IMR-90 (cell line): Measurements from ENCODE around the gene NR1I2. TPM values are rescaled to one million over a fixed set of nuclear protein-coding genes. Genes with fewer than 3 reads are reported as not detected.

Experiments used
- ATAC-seq: fragments of 200-7000 bp; cut with Tn5 transposase; 2 replicates; pipeline ENCODE4 v1.9.1; 2020; ENCODE audit warnings: low read depth, mild to moderate bottlenecking, moderate library complexity
- BruUV-seq: library from RNA; stranded (reverse); fragments of 400-500 nt; replicated peaks from 2 replicates; lab custom pipeline; 2021; lab: Mats Ljungman, UMichigan
- CTCF ChIA-PET: fragments of 300-600 bp; formaldehyde crosslinking; extraction: SDS; loops from one replicate; lab custom pipeline; 2021; ENCODE audit warnings: antibody characterized with exemption; lab: Yijun Ruan, JAX
- POLR2A ChIA-PET: fragments of 300-600 bp; sonication (Branson Sonifier 250); formaldehyde crosslinking; loops from one replicate; lab custom pipeline; 2022; ENCODE audit warnings: antibody characterized with exemption; ENCODE audit not compliant: unreplicated experiment; lab: Charles Lee
- DNase-seq: peaks from one replicate; pipeline ENCODE4 v3.0.0; 2013
- H2AFZ ChIP-seq: replicated peaks from 2 replicates; pipeline ENCODE3; 2013; ENCODE audit warnings: low read length, mild to moderate bottlenecking; ENCODE audit not compliant: poor library complexity
- H2AK5ac ChIP-seq: 2 replicates; pipeline ENCODE4 v1.6.1; 2013; ENCODE audit warnings: low read depth, low read length, inconsistent platforms
- H2AK9ac ChIP-seq: replicated peaks from 2 replicates; pipeline ENCODE3; 2013; ENCODE audit warnings: mild to moderate bottlenecking, low read depth, low read length, moderate library complexity; ENCODE audit not compliant: poor library complexity
- H2BK120ac ChIP-seq: 2 replicates; pipeline ENCODE4 v1.6.1; 2013; ENCODE audit warnings: low read depth, low read length, inconsistent platforms
- H2BK15ac ChIP-seq: 3 replicates; pipeline ENCODE4 v1.6.1; 2013; ENCODE audit warnings: low read depth, low read length, inconsistent platforms
- H2BK20ac ChIP-seq: 2 replicates; pipeline ENCODE4 v1.6.1; 2013; ENCODE audit warnings: low read depth, mild to moderate bottlenecking, inconsistent platforms, low read length, moderate library complexity
- H2BK5ac ChIP-seq: 2 replicates; pipeline ENCODE4 v1.6.1; 2013; ENCODE audit warnings: mild to moderate bottlenecking, low read depth, low read length, inconsistent platforms; ENCODE audit not compliant: poor library complexity, severe bottlenecking
- H3K14ac ChIP-seq: replicated peaks from 2 replicates; pipeline ENCODE4 v1.6.1; 2013; ENCODE audit warnings: low read depth, low read length, inconsistent platforms
- H3K18ac ChIP-seq: 2 replicates; pipeline ENCODE4 v1.6.1; 2013; ENCODE audit warnings: low read depth, low read length, control low read depth
- H3K23ac ChIP-seq: 2 replicates; pipeline ENCODE4 v1.6.1; 2013; ENCODE audit warnings: low read depth, low read length, inconsistent platforms
- H3K27ac ChIP-seq: 2 replicates; pipeline ENCODE4 v1.5.1; 2013; ENCODE audit warnings: mild to moderate bottlenecking, control low read depth, low read length; ENCODE audit not compliant: insufficient read depth
- H3K27me3 ChIP-seq: 2 replicates; pipeline ENCODE4 v1.6.1; 2013; ENCODE audit warnings: low read length; ENCODE audit not compliant: control insufficient read depth, insufficient read depth
- H3K36me3 ChIP-seq: 2 replicates; pipeline ENCODE4 v1.6.1; 2013; ENCODE audit warnings: low read length, mixed read lengths; ENCODE audit not compliant: control insufficient read depth, insufficient read depth
- H3K4ac ChIP-seq: 2 replicates; pipeline ENCODE4 v1.6.1; 2013; ENCODE audit warnings: low read depth, low read length, inconsistent platforms
- H3K4me1 ChIP-seq: 2 replicates; pipeline ENCODE4 v1.6.1; 2013; ENCODE audit warnings: low read length, mixed read lengths; ENCODE audit not compliant: control insufficient read depth, insufficient read depth
- H3K4me2 ChIP-seq: 2 replicates; pipeline ENCODE4 v1.6.1; 2013; ENCODE audit warnings: low read depth, mild to moderate bottlenecking, control low read depth, low read length, moderate library complexity
- H3K4me3 ChIP-seq: 2 replicates; pipeline ENCODE4 v1.5.1; 2013; ENCODE audit warnings: low read depth, mild to moderate bottlenecking, control low read depth, low read length, moderate library complexity; ENCODE audit not compliant: insufficient read depth
- H3K56ac ChIP-seq: 2 replicates; pipeline ENCODE4 v1.6.1; 2013; ENCODE audit warnings: low read length, inconsistent platforms; ENCODE audit not compliant: insufficient read depth; ENCODE audit errors: extremely low read depth
- H3K79me1 ChIP-seq, 2 experiments: 2 replicates each; pipeline ENCODE4 v1.6.1; 2013; ENCODE audit warnings: low read length in 2 of 2, inconsistent platforms in 1 of 2, low read depth in 1 of 2
- H3K9ac ChIP-seq: 2 replicates; pipeline ENCODE4 v1.6.1; 2013; ENCODE audit warnings: low read depth, low read length, control low read depth
- H3K9me1 ChIP-seq: 2 replicates; pipeline ENCODE4 v1.6.1; 2013; ENCODE audit warnings: low read length, inconsistent platforms; ENCODE audit not compliant: insufficient read depth
- H3K9me3 ChIP-seq: 2 replicates; pipeline ENCODE4 v1.6.1; 2013; ENCODE audit warnings: low read length; ENCODE audit not compliant: control insufficient read depth, insufficient read depth
- H4K20me1 ChIP-seq: 2 replicates; pipeline ENCODE4 v1.6.1; 2013; ENCODE audit warnings: low read length, inconsistent platforms; ENCODE audit not compliant: insufficient read depth
- H4K5ac ChIP-seq: 2 replicates; pipeline ENCODE4 v1.6.1; 2013; ENCODE audit warnings: mild to moderate bottlenecking, low read depth, low read length, control low read depth
- H4K8ac ChIP-seq, 2 experiments: 2 replicates each; pipeline ENCODE4 v1.6.1; 2013; ENCODE audit warnings: low read depth in 2 of 2, low read length in 2 of 2, control low read depth in 1 of 2, inconsistent platforms in 1 of 2
- H4K91ac ChIP-seq: 2 replicates; pipeline ENCODE4 v1.6.1; 2013; ENCODE audit warnings: low read depth, low read length, inconsistent platforms; ENCODE audit not compliant: insufficient read depth
- CEBPB ChIP-seq: IDR thresholded peaks from 2 replicates; pipeline ENCODE4 v1.6.1; 2012; ENCODE audit warnings: low read depth, low read length, improper control_type of control experiment
- MAZ ChIP-seq: IDR thresholded peaks from 2 replicates; pipeline ENCODE4 v1.6.1; 2012; ENCODE audit warnings: low read depth, mild to moderate bottlenecking, low read length, improper control_type of control experiment, moderate library complexity, borderline replicate concordance
- POLR2A ChIP-seq: IDR thresholded peaks from 2 replicates; pipeline ENCODE4 v1.6.1; 2012; ENCODE audit warnings: mild to moderate bottlenecking, low read depth, low read length
- RAD21 ChIP-seq: IDR thresholded peaks from 2 replicates; pipeline ENCODE4 v1.6.1; 2012; ENCODE audit warnings: low read length, improper control_type of control experiment
- WGBS, 2 experiments: methylation state at CpG; one replicate each; pipeline versions ENCODE4 v1.1.5 to v1.1.7; 2013; ENCODE audit warnings: missing lambda C conversion rate in 2 of 2; ENCODE audit not compliant: insufficient read length in 1 of 2; ENCODE audit errors: extremely low coverage in 2 of 2; 5-methylcytosine and 5-hydroxymethylcytosine counted together
- dilution Hi-C: fragments of 300-500 bp; cut with HindIII; formaldehyde crosslinking; loops from one replicate; pipeline ENCODE4 v1.14.3; 2018; ENCODE audit warnings: low sequenced_read_pairs; ENCODE audit not compliant: unreplicated experiment
- in situ Hi-C: fragments of 300-500 bp; cut with MboI; formaldehyde crosslinking; loops from 3 replicates; pipeline ENCODE4 v1.14.3; 2019; ENCODE audit warnings: low sequenced_read_pairs, inconsistent platforms, mixed read lengths
- intact Hi-C: fragments of 100-400 bp; cut with micrococcal nuclease; formaldehyde crosslinking; loops from 2 replicates; pipeline ENCODE4 v1.10.0; 2022
- polyA plus RNA-seq, 3 experiments: library from polyadenylated mRNA; depleted of rRNA; stranded (reverse); fragments of >200 nt; gene quantifications; 2 replicates each; pipeline ENCODE4 v1.2.3, GENCODE V29; 2012; ENCODE audit warnings: low replicate concordance in 1 of 3
- total RNA-seq: library from RNA; depleted of rRNA; stranded (reverse); fragments of >200 nt; gene quantifications from 2 replicates; pipeline ENCODE4 v1.2.3, GENCODE V29; 2012

NR1I2 gene
- total and polyA plus RNA-seq, 2 of the 4 experiments (the other 2 are of a cell fraction), result not detected

- H3K18ac ChIP-seq, result no peak overlapping the region
These were observed 4.5 kb downstream of the NR1I2 start for GRCh38 chr3:119786409-119786808.

More at GRCh38 chr3:119786409-119786808, 4.5 kb downstream of the NR1I2 start:
- H2BK5ac ChIP-seq, result no peak overlapping the region
- H3K27me3 ChIP-seq, result peaks cover 6% of the 10 kb centered on the region
- H3K27ac ChIP-seq, result no peak overlapping the region
- intact Hi-C loops (loop anchor here (5.0 kb wide), 1 partner anchor 74 kb away; no protein-coding TSS in a partner anchor), in situ Hi-C loops (no loop called here), dilution Hi-C loops (no loop called here)
- no peak overlapping the region for H2AK5ac ChIP-seq
- H2BK20ac ChIP-seq, result no peak overlapping the region
- H3K4me2 ChIP-seq, result no peak overlapping the region
- no peak overlapping the region for H4K8ac ChIP-seq
- ChIA-PET CTCF (no interaction called here), POLR2A (no interaction called here)
- H3K36me3 ChIP-seq, result no peaks in the 10 kb centered on the region
- no peaks in the 10 kb centered on the region for H3K9me3 ChIP-seq
- no peak overlapping the region for H3K9ac ChIP-seq
- ATAC-seq, result no peak
- H3K4ac ChIP-seq, result no peak overlapping the region
- DNase-seq, result no peak
- no TSS peak for BruUV-seq
- H3K56ac ChIP-seq, result no peak overlapping the region
- H3K79me1 ChIP-seq, result no peaks in the 10 kb centered on the region
- no peak overlapping the region for H2AK9ac ChIP-seq
- H4K5ac ChIP-seq, result no peak overlapping the region
- TF ChIP-seq RAD21, result no peak
- TF ChIP-seq MAZ, result no peak
- no peak for TF ChIP-seq POLR2A
- no peak for TF ChIP-seq CEBPB
- no peak overlapping the region for H4K91ac ChIP-seq
- no peak overlapping the region for H2BK15ac ChIP-seq
- H3K23ac ChIP-seq, result no peak overlapping the region
- H3K4me1 ChIP-seq, result no peaks in the 10 kb centered on the region
- H3K14ac ChIP-seq, result no peak overlapping the region
- H2BK120ac ChIP-seq, result no peak overlapping the region
- no peaks in the 10 kb centered on the region for H4K20me1 ChIP-seq
- H3K9me1 ChIP-seq, result no peaks in the 10 kb centered on the region
- H2AFZ ChIP-seq, result no peak overlapping the region
- no peak overlapping the region for H3K4me3 ChIP-seq
- WGBS, 2 experiments, result no CpG with 5 or more reads among the region's 2 CpGs
